Measurements from ENCODE around the gene RAET1E. TPM values are rescaled to one million over a fixed set of nuclear protein-coding genes. Genes with fewer than 3 reads are reported as not detected.
A peak's percentile ranks its signal among the peaks of the same experiment; 100 is the strongest.

RAET1E gene
- total and polyA plus RNA-seq, 9 of the 15 experiments (the other 6 are each of a cell fraction or from before 2014, with no cell fraction given), result not detected

DNA sequence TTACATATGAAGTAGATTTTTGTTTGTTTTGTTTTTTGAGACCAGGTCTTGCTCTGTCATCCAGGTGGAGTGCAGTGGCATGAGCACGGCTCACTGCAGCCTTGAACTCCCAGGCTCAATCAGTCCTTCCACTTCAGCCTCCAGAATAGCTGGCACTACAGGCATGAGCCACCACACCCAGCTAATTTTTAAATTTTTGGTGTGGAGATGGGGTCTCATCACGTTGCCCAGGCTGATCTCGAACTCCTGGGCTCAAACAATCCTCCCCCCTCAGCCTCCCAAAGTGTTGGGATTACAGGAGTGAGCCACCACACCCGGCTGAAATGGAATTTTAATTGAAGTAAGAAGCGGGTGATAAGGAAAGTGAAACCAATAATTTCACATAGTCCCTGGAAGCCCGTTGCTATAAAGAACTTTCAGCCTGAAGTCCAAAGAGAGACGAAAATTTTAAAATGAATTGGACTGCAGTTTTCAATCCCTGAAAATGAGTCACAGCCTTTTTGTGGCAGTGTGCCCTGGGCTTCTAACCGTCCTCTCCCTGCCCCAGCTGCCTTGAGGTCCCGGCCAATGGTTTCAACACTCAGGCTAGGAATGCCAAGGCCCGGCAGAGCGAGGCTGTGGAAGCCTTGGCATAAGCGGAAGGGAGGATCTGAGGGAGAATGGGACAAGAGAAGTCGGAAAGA is 757 bp downstream of the RAET1E start:
- no TSS peak for BruUV-seq (replicated peaks)
- H3K36me3 ChIP-seq (ENCODE audit: control insufficient read depth, insufficient read depth, low read length), result no peaks in the 10 kb centered on the region
- H3K27me3 ChIP-seq (ENCODE audit: control insufficient read depth in 2 of 2, insufficient read depth in 2 of 2, low read length in 2 of 2), result peaks cover 41 to 68% of the 10 kb centered on the region in 2 experiments
- no peak overlapping the region for H3K4me3 ChIP-seq
- H3K27ac ChIP-seq (ENCODE audit: extremely low read depth, low read depth, low read length), result no peak overlapping the region
- H3K9me1 ChIP-seq (ENCODE audit: control insufficient read depth, insufficient read depth, low read length), result no peaks in the 10 kb centered on the region
- intact Hi-C loops (cut with micrococcal nuclease) (no loop called here), in situ Hi-C loops (cut with MboI) (no loop called here)
- 10% methylated on average over 13 of the region's 13 CpGs for WGBS (ENCODE audit: insufficient coverage, low coverage, missing lambda C conversion rate)
- no peaks in the 10 kb centered on the region for H3K9me3 ChIP-seq (replicated peaks; ENCODE audit: control insufficient read depth, insufficient read depth, low read depth, low read length)
- no peaks in the 10 kb centered on the region for H3K4me1 ChIP-seq (replicated peaks in 1 of 2; ENCODE audit: control insufficient read depth in 2 of 2, insufficient read depth in 2 of 2, low read length in 2 of 2)
- FAIRE-seq (no peak), DNase-seq (ENCODE audit: extremely low read depth in 1 of 4, low spot score in 3 of 4) (no peak), ATAC-seq (no peak)
- TF ChIP-seq MEF2D (tag; conservative IDR thresholded peaks at IDR 0.05; ENCODE audit: low read depth) (no peak), SAP30 (IDR thresholded peaks at IDR 0.05; ENCODE audit: borderline replicate concordance, insufficient read depth, low read depth, low read length, poor library complexity, severe bottlenecking) (no peak), CBX2 (IDR thresholded peaks at IDR 0.05; ENCODE audit: insufficient read depth, low read length, poor library complexity, severe bottlenecking) (no peak), IRF2 (CRISPR knock-in tag; IDR thresholded peaks at IDR 0.05) (no peak)
- TF ChIP-seq, protein P1, sequence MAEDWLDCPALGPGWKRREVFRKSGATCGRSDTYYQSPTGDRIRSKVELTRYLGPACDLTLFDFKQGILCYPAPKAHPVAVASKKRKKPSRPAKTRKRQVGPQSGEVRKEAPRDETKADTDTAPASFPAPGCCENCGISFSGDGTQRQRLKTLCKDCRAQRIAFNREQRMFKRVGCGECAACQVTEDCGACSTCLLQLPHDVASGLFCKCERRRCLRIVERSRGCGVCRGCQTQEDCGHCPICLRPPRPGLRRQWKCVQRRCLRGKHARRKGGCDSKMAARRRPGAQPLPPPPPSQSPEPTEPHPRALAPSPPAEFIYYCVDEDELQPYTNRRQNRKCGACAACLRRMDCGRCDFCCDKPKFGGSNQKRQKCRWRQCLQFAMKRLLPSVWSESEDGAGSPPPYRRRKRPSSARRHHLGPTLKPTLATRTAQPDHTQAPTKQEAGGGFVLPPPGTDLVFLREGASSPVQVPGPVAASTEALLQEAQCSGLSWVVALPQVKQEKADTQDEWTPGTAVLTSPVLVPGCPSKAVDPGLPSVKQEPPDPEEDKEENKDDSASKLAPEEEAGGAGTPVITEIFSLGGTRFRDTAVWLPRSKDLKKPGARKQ (CRISPR knock-in tag; IDR thresholded peaks at IDR 0.05), result no peak
- TF ChIP-seq, protein P2, sequence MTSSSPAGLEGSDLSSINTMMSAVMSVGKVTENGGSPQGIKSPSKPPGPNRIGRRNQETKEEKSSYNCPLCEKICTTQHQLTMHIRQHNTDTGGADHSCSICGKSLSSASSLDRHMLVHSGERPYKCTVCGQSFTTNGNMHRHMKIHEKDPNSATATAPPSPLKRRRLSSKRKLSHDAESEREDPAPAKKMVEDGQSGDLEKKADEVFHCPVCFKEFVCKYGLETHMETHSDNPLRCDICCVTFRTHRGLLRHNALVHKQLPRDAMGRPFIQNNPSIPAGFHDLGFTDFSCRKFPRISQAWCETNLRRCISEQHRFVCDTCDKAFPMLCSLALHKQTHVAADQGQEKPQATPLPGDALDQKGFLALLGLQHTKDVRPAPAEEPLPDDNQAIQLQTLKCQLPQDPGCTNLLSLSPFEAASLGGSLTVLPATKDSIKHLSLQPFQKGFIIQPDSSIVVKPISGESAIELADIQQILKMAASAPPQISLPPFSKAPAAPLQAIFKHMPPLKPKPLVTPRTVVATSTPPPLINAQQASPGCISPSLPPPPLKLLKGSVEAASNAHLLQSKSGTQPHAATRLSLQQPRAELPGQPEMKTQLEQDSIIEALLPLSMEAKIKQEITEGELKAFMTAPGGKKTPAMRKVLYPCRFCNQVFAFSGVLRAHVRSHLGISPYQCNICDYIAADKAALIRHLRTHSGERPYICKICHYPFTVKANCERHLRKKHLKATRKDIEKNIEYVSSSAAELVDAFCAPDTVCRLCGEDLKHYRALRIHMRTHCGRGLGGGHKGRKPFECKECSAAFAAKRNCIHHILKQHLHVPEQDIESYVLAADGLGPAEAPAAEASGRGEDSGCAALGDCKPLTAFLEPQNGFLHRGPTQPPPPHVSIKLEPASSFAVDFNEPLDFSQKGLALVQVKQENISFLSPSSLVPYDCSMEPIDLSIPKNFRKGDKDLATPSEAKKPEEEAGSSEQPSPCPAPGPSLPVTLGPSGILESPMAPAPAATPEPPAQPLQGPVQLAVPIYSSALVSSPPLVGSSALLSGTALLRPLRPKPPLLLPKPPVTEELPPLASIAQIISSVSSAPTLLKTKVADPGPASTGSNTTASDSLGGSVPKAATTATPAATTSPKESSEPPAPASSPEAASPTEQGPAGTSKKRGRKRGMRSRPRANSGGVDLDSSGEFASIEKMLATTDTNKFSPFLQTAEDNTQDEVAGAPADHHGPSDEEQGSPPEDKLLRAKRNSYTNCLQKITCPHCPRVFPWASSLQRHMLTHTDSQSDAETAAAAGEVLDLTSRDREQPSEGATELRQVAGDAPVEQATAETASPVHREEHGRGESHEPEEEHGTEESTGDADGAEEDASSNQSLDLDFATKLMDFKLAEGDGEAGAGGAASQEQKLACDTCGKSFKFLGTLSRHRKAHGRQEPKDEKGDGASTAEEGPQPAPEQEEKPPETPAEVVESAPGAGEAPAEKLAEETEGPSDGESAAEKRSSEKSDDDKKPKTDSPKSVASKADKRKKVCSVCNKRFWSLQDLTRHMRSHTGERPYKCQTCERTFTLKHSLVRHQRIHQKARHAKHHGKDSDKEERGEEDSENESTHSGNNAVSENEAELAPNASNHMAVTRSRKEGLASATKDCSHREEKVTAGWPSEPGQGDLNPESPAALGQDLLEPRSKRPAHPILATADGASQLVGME (CRISPR knock-in tag; IDR thresholded peaks at IDR 0.05), result no peak
- TF ChIP-seq, protein P3, sequence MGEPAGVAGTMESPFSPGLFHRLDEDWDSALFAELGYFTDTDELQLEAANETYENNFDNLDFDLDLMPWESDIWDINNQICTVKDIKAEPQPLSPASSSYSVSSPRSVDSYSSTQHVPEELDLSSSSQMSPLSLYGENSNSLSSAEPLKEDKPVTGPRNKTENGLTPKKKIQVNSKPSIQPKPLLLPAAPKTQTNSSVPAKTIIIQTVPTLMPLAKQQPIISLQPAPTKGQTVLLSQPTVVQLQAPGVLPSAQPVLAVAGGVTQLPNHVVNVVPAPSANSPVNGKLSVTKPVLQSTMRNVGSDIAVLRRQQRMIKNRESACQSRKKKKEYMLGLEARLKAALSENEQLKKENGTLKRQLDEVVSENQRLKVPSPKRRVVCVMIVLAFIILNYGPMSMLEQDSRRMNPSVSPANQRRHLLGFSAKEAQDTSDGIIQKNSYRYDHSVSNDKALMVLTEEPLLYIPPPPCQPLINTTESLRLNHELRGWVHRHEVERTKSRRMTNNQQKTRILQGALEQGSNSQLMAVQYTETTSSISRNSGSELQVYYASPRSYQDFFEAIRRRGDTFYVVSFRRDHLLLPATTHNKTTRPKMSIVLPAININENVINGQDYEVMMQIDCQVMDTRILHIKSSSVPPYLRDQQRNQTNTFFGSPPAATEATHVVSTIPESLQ (CRISPR knock-in tag; IDR thresholded peaks at IDR 0.05), result no peak
- TF ChIP-seq, protein P4, sequence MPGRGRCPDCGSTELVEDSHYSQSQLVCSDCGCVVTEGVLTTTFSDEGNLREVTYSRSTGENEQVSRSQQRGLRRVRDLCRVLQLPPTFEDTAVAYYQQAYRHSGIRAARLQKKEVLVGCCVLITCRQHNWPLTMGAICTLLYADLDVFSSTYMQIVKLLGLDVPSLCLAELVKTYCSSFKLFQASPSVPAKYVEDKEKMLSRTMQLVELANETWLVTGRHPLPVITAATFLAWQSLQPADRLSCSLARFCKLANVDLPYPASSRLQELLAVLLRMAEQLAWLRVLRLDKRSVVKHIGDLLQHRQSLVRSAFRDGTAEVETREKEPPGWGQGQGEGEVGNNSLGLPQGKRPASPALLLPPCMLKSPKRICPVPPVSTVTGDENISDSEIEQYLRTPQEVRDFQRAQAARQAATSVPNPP (IDR thresholded peaks at IDR 0.05; ENCODE audit: borderline replicate concordance, insufficient read depth, insufficient read length), result no peak
- H2AFZ ChIP-seq (ENCODE audit: low read depth, low read length), result 0 out of 2 replicates have a peak overlapping the region, but pooled peaks have one; percentile 21
- peak overlapping the region in 1 of 2 experiments; percentile 76; a peak in 2 of 4 replicates for H3K9ac ChIP-seq (ENCODE audit: insufficient read depth in 1 of 2, low read depth in 2 of 2, low read length in 2 of 2)
- no peaks in the 10 kb centered on the region for H4K20me1 ChIP-seq (replicated peaks; ENCODE audit: control insufficient read depth, insufficient read depth, low read length)
- no peaks in the 10 kb centered on the region for H3K79me2 ChIP-seq (ENCODE audit: control insufficient read depth, insufficient read depth, low read length)
- ChIA-PET CTCF (ENCODE audit: low intra/inter-chr PET ratio) (no interaction called here), POLR2A (interaction anchor here (1.0 kb wide), 2 partner anchors 13 to 27 kb away, joined by 3 read pairs; no protein-coding TSS in a partner anchor)
- H3K4me2 ChIP-seq (ENCODE audit: insufficient read depth, low read length), result no peak overlapping the region

Measured in K562 (cell line).